Hypothalamus (tissue), 51 donors: ENCODE data around the gene C5.
"Not testable (repeated sequence)": the region's sequence is repeated elsewhere in the genome, so short reads cannot be mapped to it uniquely, and the experiment has no call there.

Source experiments
- DNase-seq, 51 donors: peaks; one replicate each; lab custom pipeline; 2025; lab: John Stamatoyannopoulos, UW

C5 gene

DNA sequence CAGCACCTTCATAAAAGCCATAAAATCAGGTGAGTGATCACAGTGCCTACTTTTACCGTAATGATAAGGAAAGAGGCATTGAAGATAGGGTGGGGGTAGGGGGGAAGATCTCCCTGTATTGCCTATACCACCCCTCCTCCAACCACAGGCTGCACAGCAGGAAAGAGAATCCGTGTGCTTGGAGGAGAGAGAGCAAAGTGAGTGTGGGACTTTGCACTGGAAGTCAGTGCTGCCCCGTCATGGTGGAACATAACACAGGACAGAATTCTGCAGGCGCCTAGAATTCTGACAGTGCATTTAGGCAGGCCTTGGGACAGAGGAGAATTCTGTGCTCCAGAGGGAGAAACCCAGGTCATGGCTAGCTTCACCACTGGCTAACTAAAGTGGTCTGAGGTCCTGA is 3.5 kb upstream of the C5 start:
- DNase-seq, result no peak

DNA sequence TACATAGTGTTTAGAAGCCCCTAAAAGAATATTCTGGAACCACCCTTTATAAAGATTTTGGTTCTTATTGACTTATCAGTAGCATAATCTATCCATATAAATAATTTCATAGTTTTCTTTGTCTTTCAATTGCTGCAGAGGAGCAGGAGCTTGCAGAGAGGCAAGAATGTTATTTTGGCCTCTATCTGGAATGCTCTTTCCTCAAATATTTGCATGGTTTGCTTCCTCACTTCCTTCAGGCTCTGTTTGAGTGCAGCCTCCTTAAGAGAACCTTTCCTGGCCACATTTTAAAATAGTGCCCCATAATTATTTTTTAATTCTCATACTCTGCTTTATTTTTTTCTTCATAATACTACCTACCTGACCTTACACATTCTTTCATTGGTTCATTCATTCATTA is 1.5 kb downstream of the C5 start:
- DNase-seq, result no peak

DNA sequence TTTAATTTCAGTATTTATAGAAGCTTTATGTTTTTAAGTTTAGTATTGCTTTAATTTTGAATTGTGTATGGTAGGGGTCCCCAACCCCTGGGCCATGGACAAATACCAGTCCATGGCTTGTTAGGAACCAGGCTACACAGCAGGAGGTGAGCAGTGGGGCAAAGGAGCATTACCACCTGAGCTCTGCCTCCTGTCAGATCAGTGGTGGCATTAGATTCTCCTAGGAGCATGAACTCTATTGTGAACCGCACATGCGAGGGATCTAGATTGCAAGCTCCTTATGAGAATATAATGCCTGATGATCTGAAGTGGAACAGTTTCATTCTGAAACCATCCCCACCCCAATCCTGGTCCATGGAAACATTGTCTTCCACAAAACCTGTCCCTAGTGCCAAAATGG is 1.9 kb downstream of the C5 start:
- no peak for DNase-seq

DNA sequence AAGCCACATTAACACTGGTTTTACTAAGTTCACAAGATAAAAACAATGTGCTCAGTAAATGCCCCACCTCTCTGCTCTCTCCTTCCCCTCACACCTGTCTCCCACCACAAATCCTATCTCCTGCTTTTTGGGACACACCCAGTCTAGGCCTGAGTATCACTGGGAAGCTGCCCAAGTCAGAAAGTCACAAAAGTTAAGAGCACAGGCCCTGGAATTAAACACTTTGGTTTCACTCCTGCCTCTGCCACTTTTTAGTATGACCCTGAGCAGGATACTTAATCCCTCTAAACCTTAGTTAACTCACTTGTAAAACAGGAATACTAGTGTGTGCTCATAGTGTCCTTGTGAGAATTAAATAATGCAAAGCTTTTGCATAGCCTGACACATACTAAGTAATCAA is 11.3 kb downstream of the C5 start:
- DNase-seq, result no peak

DNA sequence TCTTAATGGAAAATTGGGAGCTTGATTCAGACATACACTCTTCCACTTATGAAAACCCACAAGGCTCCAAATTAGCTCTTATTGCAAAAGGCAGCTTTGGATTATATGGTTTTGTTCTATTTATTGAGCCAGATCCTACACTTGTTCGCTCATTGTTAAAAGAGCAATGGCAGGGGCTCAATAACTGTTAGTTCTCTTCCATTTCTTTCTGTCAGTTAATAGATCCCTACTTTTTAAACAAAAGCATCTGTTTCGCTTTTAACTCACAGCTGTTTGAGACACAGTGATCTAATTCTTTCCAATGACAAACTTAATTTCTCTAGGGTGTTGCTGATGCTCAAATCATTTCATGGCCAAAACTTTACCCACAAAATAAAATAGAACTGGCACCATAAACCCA is 11.7 kb downstream of the C5 start:
- no peak for DNase-seq

DNA sequence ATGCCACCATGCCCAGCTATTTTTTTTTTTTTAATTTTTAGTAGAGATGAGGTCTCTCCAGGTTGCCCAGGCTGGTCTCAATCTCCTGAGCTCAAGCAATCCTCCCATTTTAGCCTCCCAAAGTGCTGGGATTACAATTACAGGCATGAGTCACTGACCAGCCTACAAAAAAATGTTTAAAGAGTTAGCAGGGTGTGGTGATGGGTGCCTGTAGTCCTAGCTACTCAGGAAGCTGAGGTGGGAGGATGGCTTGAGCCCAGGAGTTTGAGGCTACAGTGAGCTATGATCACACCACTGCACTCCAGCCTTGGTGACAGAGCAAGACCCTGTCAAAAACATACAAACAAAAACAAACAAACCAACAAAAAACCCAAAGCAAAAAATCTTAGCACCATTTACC is 14.4 kb downstream of the C5 start:
- not testable (repeated sequence) for DNase-seq

DNA sequence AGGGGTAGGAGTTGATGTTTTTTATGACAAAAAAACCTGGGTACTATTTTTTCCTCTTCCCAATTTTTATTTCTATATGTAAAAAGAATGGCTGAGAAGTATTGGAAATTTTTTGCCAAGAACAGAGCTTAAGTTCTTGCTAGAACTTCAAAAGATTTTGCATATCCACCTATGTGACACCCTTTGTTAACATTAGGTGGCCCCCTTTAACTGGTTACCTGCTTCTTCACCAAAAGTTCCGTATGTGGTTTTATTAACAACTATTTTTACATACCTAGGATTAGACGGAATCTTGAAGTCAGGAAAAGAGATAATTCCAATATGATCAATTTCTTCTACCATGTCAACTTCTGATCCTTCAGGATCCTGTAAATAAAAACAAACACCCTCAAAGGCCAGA is 15.5 kb downstream of the C5 start:
- no peak for DNase-seq

DNA sequence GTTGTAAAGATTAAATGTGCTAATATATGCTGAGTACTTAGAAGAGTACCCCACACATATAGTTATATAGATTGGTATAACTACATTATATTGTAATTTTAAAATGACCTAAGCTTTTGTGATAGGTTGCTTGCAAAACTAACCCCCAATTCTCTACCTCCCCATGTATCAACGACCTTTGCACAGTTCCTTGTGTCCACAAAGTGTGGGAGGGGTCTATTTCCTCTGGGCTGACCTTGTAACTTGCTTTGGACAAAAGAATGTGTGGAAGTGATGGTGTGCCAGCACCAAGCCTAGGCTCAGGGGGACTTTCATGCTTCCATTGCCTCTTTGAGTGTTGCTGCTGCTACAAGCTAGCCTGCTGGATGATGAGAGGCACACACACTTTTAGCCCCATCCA is 20.6 kb downstream of the C5 start:
- DNase-seq, result no peak

DNA sequence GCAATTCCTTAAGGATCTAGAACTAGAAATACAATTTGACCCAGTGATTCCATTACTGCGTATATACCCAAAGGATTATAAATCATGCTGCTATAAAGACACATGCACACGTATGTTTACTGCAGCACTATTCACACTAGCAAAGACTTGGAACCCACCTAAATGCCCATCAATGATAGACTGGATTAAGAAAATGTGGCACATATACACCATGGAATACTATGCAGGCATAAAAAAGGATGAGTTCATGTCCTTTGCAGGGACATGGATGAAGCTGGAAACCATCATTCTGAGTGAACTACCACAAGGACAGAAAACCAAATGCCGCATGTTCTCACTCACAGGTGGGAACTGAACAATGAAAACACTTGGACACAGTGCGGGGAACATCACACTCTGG is 21.8 kb downstream of the C5 start:
- not testable (repeated sequence) for DNase-seq

DNA sequence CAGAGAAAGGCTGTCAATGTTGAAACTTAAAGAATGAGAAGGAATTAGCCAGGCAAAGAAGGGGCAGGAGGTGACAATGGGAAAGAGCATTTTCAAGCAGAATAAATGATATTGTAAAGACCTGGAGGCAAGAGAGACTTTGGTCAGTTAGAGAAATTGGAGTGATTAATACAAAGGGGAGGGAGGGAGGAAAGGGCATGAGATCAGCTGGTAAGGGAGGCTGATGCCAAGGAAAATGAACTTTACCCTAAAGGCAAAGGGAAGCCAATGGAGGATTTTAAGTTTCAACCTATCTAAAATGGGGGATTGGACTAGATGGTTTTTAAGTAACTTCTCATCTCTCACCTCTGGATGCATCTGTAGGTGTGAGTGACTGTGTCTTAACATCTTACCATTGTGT is 23.3 kb downstream of the C5 start:
- no peak for DNase-seq

DNA sequence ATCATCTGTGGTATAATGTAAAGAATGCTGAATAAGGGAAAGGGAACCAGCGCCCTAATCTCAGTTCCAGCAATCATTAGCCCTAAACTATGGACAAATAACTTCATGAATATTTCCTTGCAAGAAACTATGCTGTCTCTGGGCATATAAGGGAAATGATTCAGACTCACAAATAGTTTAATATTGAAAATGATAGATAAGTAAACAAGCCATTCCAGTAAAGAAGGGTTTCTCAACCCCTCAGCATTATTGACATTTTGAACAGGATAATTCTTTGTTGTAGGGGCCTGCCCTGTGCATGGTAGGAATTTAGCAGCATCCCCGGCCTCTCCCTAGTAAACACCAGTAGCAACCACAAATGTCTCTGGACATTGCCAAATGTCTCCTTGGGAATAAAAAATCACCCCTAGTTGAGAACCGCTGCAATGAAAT is 23.8 kb downstream of the C5 start:
- no peak for DNase-seq

DNA sequence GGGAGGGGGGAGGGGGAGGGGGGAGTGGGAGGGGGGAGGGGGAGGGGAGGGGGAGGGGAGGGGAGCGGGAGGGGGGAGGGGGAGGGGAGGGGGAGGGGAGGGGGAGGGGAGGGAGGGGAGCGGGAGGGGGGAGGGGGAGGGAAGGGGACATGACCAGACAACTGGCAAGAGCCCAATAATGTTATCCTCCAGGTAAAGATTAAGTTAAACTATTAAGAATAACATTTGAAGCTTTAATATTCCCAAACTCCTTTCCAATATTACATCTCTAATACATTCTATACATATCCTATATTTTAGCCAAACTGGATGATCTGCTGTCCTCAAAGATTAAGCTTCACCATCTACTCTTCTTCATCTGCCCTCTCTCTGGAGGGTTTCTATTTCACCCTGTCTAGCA is 25.8 kb downstream of the C5 start:
- DNase-seq, result no peak

DNA sequence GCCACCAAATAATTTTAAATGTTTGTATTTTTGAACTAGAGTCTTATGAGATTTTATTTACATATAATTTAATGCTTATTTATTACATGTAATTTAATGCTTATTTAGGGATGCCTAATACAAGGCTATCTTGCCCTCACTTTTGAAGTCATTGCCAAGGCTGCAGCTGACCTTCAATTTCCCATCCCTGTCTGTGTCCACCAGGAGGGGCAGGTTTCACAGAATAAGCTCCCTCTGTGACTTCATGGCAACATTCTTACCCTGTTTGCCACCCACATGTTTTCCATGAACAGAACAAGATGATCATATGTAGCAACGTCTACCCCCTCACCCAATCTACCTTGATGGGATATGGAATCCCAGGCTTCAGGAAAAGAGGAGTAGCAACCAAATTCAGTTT is 27.0 kb downstream of the C5 start:
- DNase-seq, result no peak

DNA sequence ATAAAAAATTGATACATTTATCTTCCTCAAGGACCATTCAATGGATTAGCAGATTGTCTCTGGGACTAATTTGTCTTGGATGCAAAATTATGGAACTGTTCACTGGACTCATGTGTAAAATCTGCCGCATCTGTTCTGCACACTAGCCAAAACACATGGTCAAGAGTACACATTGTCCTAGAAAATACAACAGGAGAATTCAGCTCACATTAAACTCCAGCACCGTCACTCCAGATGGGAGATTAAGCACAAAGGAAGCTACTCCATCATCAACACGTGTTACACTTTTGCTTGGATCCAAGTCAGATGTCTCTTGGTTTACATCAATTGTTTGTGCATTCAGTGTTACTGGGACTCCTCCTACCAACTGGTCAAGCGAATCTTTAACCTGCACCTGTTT is 28.8 kb downstream of the C5 start:
- DNase-seq, result peak in 2 of 51 donors; percentile 0 to 29

DNA sequence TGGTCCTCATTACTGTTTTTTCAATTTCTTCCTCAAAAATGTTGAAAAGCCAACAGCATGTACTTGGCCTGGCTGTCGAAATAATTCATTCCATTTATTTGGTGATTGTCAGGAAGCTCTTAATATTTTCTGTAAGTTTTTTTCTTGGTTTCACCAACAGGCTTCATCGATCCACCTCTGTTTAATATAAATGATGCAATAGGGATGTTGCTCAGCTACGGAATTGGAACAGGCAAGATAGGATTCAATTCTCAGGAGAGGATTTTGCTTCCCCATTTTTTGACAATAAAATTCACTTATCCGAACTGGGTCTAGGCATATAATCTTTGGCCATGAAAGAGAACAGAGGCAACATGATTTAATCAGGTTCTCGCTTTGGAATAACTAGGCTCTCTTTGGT is 30.8 kb downstream of the C5 start:
- DNase-seq, result no peak

DNA sequence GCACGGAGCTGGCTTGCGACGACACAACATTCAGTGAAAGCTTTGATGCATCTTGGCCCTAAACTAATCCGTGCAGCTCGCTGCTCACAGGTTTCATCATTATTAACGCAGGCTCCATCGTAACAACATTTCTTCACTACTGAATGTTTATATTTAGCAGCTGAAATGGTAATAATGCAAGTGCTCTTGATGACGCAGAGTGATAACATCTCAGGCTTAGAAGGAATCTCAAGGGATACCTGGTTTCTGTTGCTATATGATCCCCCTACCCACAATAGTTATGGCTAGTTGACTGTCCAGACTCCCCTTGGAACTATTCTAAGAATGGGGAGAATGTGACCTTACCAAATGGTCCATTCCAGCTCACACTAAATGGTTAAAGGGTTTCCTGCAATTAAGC is 36.2 kb downstream of the C5 start:
- DNase-seq, result no peak

DNA sequence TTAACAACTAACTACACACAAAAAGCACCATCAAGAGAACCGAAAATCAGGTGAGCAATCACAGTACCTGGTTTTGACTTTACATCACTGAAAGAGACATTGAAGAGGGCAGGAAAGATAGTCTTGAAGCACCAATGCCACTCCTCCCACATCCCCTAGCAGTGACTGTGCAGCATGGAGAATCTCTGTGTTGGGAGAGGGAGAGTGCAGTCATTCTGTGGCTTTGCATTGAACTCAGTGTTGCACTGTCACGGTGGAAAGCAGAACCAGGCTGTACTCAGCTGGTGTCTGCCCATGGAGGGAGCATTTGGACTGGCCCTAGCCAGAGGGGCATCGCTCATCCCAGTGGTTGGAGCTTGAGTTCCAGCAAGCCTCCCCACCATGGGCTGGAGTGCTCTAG is 40.4 kb downstream of the C5 start:
- no peak for DNase-seq

DNA sequence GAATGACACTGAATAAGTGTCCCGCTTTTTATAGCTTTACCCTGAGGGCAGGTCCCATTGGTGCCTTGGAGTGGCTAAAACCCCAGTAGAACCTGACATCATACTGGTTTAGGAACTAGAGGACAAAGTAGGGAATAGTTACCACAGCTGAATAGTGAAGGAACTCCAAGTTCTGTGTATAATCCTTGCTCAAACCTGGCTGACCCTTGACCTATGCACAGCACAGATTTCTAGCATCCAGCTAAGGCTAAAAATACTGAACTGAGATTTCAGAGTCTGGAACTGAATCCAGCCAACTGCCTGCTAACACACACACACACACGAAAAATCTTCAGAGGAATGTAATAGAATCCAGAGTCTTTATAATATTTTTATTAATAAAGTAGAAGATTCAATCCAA is 50.8 kb downstream of the C5 start:
- no peak for DNase-seq

DNA sequence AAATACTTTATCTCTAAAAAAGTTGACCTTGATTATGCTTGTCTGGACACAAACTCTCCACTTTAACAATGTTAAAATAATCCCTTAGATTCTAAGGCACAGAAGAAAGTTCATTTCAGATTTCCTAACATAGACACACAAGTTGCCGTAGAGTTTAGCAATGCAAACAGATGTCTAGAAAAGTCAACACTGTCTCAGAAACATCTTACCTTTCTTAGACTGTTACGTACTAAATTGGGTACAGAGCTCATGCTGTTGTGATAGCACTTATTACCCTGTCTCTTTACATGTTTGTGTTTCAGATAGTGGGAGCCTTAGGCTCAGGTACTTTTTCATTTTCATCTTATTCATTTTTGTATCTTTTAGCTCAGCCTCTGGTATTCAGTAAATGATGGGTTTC is 52.0 kb downstream of the C5 start:
- DNase-seq, result no peak

DNA sequence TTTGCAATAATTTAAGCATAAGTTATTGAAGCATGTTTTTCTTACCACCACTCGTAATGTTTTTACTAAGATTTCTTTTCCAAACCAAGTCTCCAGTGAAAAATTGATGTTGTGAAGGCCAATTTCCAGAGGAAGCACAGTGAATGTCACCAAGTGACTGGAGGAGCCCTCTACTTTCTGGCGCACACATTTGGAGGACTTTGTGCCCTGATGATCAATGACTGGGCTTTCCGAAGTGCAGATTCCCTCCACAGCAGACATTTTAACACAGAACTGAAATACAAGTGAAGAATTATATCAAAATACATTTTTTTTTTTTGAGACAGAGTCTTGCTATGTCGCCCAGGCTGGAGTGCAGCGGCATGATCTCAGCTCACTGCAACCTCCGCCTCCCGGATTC is 52.6 kb downstream of the C5 start:
- DNase-seq, result no peak

DNA sequence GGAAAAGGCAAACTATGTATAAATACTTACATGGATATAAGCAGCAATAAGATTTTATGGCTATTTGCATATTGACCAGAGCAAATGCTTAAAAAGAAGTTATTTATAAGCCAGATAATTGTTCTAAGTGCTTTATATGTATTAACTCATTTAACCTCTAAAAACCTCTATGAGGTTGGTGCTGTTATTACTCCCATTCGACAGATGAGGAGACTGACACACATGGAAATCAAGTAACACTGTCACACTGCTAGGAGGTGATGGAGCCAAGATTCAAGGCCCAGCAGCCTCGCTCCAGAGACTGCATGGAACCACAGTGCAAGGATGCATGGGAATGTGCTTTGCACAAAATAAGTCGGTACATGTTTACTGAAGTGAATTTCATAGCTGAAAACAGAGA is 53.7 kb downstream of the C5 start:
- DNase-seq, result no peak

DNA sequence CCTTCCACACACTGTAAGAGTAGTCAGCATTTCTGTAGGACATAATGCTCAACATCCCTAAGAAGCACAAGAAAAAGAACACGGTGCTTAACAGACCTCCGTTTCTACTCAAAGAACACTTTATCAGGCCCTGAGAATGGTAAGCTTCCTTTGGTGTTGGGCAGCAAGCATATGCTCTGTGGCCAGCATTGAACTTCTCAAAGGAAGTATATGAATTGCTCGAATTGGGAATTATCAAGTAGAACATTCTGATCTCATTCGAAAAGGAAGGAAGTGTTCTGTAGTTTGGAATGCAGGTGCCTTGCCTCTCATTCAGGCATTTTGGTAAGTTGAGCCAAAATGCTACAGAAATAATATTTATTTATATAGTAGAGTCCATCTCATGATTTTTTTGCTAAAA is 61.0 kb downstream of the C5 start:
- no peak for DNase-seq

DNA sequence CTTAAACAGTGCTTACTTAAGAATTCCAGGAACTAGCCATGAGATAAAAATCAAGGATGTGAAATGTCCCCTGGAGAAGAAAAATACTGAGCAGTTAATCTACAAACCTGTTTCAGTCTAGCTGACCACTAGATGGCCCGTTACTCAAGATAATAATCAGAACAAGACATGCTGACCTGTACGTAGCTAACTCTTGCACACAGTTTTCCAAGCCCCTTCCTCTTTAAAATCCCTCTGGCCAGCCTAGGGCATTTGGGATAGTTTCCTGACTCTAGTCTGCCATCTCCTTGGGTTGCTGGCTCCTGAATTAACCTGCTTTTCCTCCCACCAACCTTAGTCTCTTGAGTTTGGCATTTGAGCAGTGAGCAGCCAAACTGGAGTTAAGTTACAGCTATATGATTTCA is 64.3 kb downstream of the C5 start:
- peak in 5 of 51 donors; percentile 2 to 35 (median 9) for DNase-seq

DNA sequence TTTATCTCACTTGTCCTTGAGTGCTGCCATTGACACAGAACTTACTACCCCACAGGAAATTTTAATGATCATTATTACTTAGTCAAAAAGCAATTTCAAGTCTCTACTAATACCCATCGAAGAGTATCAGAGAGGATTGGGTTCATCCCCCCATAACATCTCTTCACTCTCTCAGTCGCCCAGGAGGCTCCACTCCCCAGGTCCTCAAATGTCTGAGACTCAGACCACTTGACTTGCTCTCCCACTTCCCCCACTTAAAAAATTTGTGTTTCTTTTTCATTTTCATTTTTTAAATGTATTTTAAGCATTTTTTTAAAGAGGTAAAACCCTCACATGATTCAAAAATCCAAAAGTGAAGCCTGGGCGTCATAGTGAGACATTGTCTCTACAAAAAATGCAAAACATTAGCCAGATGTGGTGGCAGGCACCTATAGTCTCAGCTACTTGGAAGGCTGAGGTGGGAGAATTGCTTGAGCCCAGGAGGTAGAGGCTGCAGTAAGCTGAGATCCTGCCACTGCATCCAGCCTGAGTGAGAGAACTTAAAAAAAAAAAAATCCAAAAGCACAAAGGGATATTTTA is 66.7 kb downstream of the C5 start:
- no peak for DNase-seq
